Kidney epithelial cell (primary cell): ENCODE measurements around the gene SLC6A3. TPM values are rescaled to one million over a fixed set of nuclear protein-coding genes. Genes with fewer than 3 reads are reported as not detected.

Source experiments
- DNase-seq: peaks from one replicate; pipeline ENCODE4 v3.0.0-alpha.2; 2010; ENCODE audit warnings: low read depth
- H3K27me3 ChIP-seq: 2 replicates; pipeline ENCODE4 v1.6.0; 2011; ENCODE audit warnings: low read length; ENCODE audit not compliant: control insufficient read depth, insufficient read depth
- H3K36me3 ChIP-seq: 2 replicates; pipeline ENCODE4 v1.5.1; 2011; ENCODE audit warnings: low read length; ENCODE audit not compliant: control insufficient read depth, insufficient read depth
- H3K4me3 ChIP-seq: 2 replicates; pipeline ENCODE4 v1.5.1; 2011; ENCODE audit warnings: low read depth, mild to moderate bottlenecking, control low read depth, low read length
- CTCF ChIP-seq: IDR thresholded peaks from 2 replicates; pipeline ENCODE4 v1.5.1; 2011; ENCODE audit warnings: mild to moderate bottlenecking, moderate library complexity, low read length, control low read depth, inconsistent platforms; ENCODE audit not compliant: insufficient read depth, poor library complexity, severe bottlenecking
- total RNA-seq: library from RNA; depleted of rRNA; stranded (reverse); fragments of >200 nt; gene quantifications from 2 replicates; pipeline ENCODE4 v1.2.3, GENCODE V29; 2015

The SLC6A3 gene
- total RNA-seq, 1 donor from 2014 or later = not detected

- Histone ChIP-seq H3K27me3 (no peaks in the 10 kb centered on the region), H3K36me3 (no peaks in the 10 kb centered on the region), H3K4me3 (no peak overlapping the region)
- no peak for TF ChIP-seq CTCF
- DNase-seq = no peak
Measured at GRCh38 chr5:1419476-1420210, 25.6 kb downstream of the SLC6A3 start.

- no peak for TF ChIP-seq CTCF
- Histone ChIP-seq H3K4me3 (no peak overlapping the region), H3K36me3 (no peaks in the 10 kb centered on the region), H3K27me3 (peaks cover under 1% of the 10 kb centered on the region)
- DNase-seq = no peak
Measured at GRCh38 chr5:1418921-1419280, 26.3 kb downstream of the SLC6A3 start.

- no peaks in the 10 kb centered on the region for H3K36me3 ChIP-seq
- TF ChIP-seq CTCF = no peak
- H3K27me3 ChIP-seq = peaks cover 4% of the 10 kb centered on the region
- no peak overlapping the region for H3K4me3 ChIP-seq
- DNase-seq = no peak
Measured at GRCh38 chr5:1418238-1418920, 26.9 kb downstream of the SLC6A3 start.

GRCh38 chr5:1417586-1418225 lies 27.5 kb downstream of the SLC6A3 start:
- H3K36me3 ChIP-seq = no peaks in the 10 kb centered on the region
- peaks cover 7% of the 10 kb centered on the region for H3K27me3 ChIP-seq
- TF ChIP-seq CTCF = no peak
- H3K4me3 ChIP-seq = no peak overlapping the region
- DNase-seq = no peak

- H3K27me3 ChIP-seq = peaks cover 9% of the 10 kb centered on the region
- no peak for DNase-seq
- H3K4me3 ChIP-seq = no peak overlapping the region
- H3K36me3 ChIP-seq = no peaks in the 10 kb centered on the region
- TF ChIP-seq CTCF = no peak
Measured at GRCh38 chr5:1416856-1417469, 28.3 kb downstream of the SLC6A3 start.
